Stimulated activated CD4-positive, alpha-beta T cell treated with anti-CD3 and anti-CD28 coated beads, TNF-alpha, amount 100 ng/mL, for 1 hour (primary cell): Measurements from ENCODE around the gene RGS1.

Source experiments
- DNase-seq, 3 donors: peaks; one replicate each; pipeline ENCODE4 v3.0.0-alpha.2; 2020; ENCODE audit warnings: low read depth in 3 of 3, low spot score in 1 of 3

RGS1 gene

DNA sequence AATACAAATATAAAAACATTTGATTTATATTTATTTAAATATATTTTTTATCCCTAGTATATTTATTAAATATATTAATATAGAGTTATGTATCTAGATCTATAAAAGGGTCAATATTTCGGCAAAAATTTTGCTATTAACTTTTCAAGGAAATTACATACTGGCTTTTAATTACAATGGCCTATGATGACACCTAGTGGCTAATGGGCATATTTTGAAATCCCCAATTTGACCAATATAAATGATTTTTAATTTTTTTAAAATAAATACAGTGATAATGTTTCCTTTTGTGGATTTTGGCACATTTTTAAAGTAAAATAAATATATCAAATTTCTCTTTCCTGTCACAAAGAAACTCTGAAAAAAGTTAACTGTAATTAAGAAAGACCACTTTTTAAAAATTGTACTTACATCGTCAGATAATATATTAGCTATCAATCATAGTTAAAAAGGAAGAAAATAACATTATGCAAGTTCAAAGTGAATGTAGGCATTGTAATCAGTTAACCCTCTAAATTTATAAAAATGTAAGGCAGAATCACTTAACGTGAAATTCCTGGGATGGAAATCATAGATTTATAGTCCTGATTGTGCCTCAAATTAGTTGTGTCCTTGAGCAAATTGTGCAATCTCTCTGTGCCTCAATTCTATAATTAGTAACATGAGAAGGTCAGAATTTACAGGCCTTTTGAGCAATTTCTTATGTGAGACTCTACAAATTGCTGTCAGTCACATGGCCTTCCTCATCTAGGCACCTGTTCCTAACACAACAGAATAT, 34.7 kb downstream of the RGS1 start:
- DNase-seq = no peak

DNA sequence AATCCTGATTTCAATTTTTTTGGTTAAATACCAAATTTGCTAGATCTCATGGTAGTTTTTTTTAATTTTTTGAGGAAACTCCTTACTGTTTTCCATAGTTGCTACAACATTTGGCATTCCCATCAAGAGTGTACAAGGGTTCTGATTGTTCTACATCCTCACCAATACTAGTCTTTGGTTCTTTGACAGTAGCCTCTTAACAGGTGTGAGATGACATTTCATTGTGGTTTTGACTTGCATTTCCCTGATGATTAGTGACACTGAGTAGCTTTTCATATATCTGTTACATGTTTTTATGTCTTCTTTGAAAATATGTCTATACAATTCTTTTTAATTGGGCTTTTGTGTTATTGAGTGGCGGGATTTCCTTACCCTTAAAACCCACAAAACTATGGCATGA, 39.5 kb downstream of the RGS1 start:
- DNase-seq = no peak

DNA sequence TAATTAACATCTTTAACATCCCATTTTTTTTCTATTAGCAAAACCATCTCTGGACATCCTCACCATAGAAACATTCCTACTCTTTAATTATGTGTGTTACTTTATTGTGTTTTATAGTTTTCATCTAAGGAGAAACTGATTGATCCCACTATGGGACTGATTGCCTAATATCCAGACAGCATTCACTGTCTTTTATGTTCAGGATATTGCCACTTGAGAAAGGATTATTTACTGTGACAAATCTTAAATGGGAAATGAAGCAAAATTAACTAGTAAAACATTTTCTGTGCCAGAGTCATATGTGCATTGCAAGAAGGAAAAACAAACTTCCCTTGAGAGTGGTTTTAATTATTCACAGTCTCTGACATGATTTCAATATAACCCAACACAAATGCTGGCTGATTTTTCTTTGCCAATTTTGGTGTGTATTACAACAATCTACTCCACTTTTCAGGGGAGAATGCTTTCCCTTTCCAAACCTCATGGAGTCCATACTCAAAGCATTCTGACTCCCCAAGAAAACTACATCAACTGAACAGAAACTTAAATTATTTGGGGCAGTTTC, 44.6 kb downstream of the RGS1 start:
- DNase-seq = no peak

DNA sequence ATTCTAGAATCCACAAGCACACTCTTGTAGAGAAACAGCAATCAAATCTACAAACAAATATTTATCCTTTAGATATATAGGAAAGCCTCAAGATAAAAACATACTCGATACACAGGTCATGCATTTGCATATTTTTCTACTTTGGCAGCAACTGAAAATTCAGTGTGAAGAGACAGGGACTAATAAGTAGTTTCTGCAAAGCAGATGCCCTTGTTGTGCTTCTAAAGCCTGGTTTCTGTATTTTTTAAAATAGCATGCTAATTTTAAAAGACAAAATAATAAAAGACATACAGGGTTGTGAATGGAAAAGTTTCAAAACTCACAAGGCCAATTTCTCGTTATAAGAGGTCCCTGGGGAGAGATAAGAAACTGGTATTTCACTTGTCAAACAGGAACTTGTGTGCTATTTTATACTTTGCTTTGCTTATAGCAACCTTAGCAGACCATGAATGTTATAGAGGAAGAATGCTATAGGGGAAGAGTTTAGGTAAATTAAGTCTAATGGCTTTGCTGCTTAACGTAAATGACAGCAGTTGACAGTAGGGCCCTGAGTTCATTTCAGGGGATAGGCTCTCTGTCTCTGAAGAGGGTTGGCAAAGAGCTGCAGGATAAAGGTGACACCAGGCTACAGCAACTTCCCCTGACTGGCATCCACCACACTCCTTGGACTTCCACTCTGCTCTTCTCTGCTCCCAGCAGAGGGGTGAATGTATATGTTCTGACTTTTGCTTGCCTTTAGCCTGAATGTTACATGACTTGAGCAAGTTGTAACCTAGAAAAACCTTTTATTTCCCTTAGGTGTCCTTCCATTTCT, 51.0 kb downstream of the RGS1 start:
- no peak for DNase-seq

DNA sequence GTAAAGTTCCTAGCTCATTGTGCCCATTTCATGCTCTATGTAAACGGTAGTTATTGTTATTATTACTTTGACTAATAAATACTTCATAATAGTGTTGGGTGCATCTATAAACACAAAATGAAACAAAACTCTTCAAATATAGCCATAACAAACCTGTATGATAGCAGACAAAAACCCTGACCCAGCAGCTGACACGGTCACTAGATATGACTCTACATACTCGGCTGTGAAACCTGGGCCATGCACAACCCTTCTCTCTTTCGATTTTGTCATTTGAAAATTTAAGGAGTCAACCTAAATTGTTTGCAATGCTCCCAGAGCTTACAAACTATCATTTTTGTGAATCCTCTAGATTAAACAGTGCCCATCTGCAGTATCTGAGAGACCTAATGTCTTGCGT, 52.3 kb downstream of the RGS1 start:
- no peak for DNase-seq

DNA sequence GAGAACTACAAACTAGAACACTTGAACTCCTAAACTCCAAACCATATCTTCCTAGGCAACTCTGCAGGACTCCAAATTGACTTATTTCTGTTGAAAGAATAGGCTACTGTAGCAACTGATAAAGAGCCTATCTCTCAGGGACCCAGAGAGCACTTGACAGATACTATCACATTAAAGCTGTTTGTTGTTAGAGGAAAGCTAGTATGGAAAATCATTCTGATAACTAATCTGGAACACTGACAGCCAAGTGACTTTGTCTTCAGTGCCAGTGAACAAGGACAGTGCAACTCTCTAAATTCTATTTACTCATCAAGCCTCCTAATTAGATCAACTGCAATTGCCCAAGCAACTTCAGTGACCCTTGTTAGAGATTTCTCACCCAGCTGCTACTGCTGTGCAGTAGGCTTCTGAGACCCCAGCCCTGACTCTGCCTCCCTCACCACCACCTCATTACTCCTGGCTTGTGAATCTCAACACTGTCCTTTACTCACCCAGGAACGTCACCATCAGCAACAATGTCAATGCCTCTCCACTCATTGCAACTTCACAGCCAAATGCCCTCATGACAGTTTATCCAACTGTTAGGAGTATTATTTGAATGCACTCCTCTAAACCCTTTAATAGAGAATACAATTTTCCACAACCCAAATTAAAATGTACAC, 53.0 kb downstream of the RGS1 start:
- DNase-seq = no peak

DNA sequence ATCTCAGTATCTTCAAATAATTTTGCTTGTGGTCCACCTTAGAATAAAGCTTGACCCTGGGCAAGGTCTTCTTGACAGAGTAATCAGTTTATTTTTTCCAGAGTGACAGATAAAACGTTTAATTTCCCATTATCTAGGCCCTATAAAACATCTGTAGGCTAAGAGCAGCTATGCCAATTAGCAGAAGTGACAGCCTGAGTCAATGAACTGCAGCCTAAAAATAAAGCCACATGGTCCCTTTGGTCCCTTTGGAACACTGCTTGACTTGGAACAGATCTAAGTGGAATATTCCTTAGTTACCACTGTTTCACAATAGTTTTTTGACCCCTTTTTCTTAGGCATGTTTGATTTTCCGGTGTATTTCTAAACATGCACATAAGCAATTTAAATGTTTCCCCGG, 54.0 kb downstream of the RGS1 start:
- DNase-seq = no peak
